Measurements from ENCODE around the gene RPLP1. TPM values are rescaled to one million over a fixed set of nuclear protein-coding genes. Genes with fewer than 3 reads are reported as not detected.

The RPLP1 gene
- total and polyA plus RNA-seq, 9 donors: 175 to 3,255 (median 2,320) TPM

- TF ChIP-seq EP300 (IDR thresholded peaks at IDR 0.05) (no peak), CTCF (IDR thresholded peaks at IDR 0.05) (peak; percentile 95 to 96 (median 96))
- 3 to 4% (median 4%) methylated on average over 40 to 46 of the region's 46 CpGs for WGBS, 3 donors
- peak; percentile 95 to 98 (median 97) for DNase-seq
- Histone ChIP-seq H3K4me1 (ENCODE audit: insufficient read depth) (peaks cover 2% of the 10 kb centered on the region), H3K4me3 (peak overlapping the region; percentile 46), H3K27ac (peak overlapping the region; percentile 77 to 82), H3K27me3 (no peaks in the 10 kb centered on the region), H3K36me3 (no peaks in the 10 kb centered on the region), H3K9me3 (no peaks in the 10 kb centered on the region)
- intact Hi-C loops (cut with DNase I): no loop called here
These were observed 10.0 kb downstream of the RPLP1 start for GRCh38 chr15:69462493-69463181.

DNA sequence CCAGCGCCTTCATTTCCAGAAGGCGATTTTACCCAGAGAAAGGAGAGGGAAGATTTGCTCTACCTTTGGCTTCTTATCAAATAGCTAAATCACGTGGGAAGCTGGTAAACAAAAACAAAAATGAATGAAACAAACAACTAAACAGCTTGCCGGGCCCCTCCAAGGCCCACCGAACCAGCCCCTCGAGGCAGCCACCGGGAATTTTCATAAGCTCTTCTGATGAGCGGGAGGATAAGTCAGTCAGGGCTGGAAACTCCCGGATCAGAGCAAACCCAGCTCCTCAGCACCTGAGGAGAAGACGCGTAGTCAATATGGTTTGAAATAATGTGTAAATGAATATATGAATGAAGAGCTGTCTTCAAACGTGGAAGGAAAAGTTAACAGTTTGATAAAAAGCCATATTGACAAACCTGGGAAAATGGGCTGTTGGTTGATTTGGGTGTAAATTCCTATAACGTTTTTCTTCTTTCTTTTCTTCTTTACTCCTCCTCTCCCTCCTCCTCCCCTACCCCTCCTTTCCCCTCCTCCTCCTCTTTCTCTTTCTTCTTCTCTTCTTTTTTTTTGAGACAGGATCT, 10.7 kb downstream of the RPLP1 start:
- H3K4me3 ChIP-seq: peak overlapping the region; percentile 46
- WGBS, 3 donors: 4 to 5% (median 4%) methylated on average over 13 of the region's 13 CpGs
- H3K4me1 ChIP-seq (ENCODE audit: insufficient read depth): peaks cover 2% of the 10 kb centered on the region
- H3K27ac ChIP-seq: peak overlapping the region; percentile 77 to 82
- peak in 1 of 5 donors; percentile 44 for DNase-seq
- TF ChIP-seq CTCF (IDR thresholded peaks at IDR 0.05) (no peak), POLR2A (IDR thresholded peaks at IDR 0.05) (no peak), EP300 (IDR thresholded peaks at IDR 0.05) (no peak)
- intact Hi-C loops (cut with DNase I): no loop called here
- no peaks in the 10 kb centered on the region for H3K9me3 ChIP-seq
- no peaks in the 10 kb centered on the region for H3K36me3 ChIP-seq
- no peaks in the 10 kb centered on the region for H3K27me3 ChIP-seq

DNA sequence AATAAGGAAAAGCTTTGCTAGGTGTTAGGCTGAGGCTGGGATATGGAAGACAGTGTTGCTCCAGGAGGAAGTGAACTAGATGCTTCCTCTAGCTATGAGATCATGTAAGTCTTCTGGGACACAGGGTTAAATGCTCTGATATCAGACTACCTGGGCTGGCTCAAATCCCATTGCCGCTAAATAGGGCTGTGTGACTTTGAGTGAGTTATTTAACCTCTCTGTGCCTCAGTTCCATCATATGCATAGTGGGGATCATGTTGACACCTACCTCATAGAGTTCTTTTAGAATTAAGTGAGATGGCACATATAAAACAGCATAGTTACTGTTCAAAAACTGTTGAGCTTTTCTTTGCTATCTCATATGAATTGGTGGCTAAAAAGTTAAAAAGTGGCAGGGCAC, 12.6 kb downstream of the RPLP1 start:
- TF ChIP-seq POLR2A (IDR thresholded peaks at IDR 0.05) (no peak), CTCF (IDR thresholded peaks at IDR 0.05) (no peak), EP300 (IDR thresholded peaks at IDR 0.05) (no peak)
- DNase-seq: no peak
- H3K9me3 ChIP-seq: no peaks in the 10 kb centered on the region
- WGBS, 3 donors: 95 to 98% (median 97%) methylated on average over 1 of the region's 1 CpG
- no peaks in the 10 kb centered on the region for H3K27me3 ChIP-seq
- peaks cover 2% of the 10 kb centered on the region for H3K4me1 ChIP-seq (ENCODE audit: insufficient read depth)
- intact Hi-C loops (cut with DNase I): no loop called here
- no peak overlapping the region for H3K4me3 ChIP-seq
- H3K27ac ChIP-seq: no peak overlapping the region
- no peaks in the 10 kb centered on the region for H3K36me3 ChIP-seq

DNA sequence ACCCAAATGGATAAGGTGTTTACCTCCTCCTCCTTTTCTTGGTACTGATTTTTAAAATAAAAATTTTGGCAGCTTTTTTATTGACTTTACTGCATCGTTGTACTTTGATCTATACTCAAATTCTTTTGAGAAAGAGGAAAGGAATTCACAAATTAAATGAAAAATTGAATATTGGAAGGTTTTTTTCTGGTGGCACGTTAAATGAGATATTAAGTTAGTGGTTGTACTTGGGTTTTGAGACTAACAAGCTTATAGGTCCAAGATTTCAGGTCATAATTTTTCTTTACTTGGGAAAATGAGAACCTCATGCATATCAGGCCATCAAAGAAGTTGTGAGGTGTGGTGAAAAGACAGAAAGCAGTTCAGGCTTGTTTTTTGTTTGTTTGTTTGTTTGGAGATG, 14.1 kb downstream of the RPLP1 start:
- Histone ChIP-seq H3K27me3 (no peaks in the 10 kb centered on the region), H3K4me1 (ENCODE audit: insufficient read depth) (no peaks in the 10 kb centered on the region), H3K36me3 (no peaks in the 10 kb centered on the region), H3K27ac (no peak overlapping the region), H3K9me3 (no peaks in the 10 kb centered on the region), H3K4me3 (no peak overlapping the region)
- TF ChIP-seq CTCF (IDR thresholded peaks at IDR 0.05) (no peak), POLR2A (IDR thresholded peaks at IDR 0.05) (no peak), EP300 (IDR thresholded peaks at IDR 0.05) (no peak)
- DNase-seq: no peak
- 28 to 55% (median 32%) methylated on average over 2 of the region's 2 CpGs for WGBS, 3 donors
- intact Hi-C loops (cut with DNase I): no loop called here

All from ovary (tissue), 9 donors.